PFSK-1 (cell line): ENCODE measurements around the gene ADH1A.

Experiments
- FOXP2 ChIP-seq: optimal IDR thresholded peaks from 2 replicates; pipeline ENCODE3; 2011; ENCODE audit warnings: borderline replicate concordance, control low read depth, inconsistent platforms; ENCODE audit not compliant: insufficient read depth; ENCODE audit errors: extremely low read length, extremely low read depth
- POLR2AphosphoS5 ChIP-seq: IDR thresholded peaks from 2 replicates; pipeline ENCODE4 v1.6.1; 2012; ENCODE audit warnings: low read depth, mild to moderate bottlenecking, control low read depth, low read length, moderate library complexity
- REST ChIP-seq, 2 experiments: IDR thresholded peaks; 2 replicates each; pipeline versions ENCODE4 v1.6.1 to v1.8.0; 2011 to 2012; ENCODE audit warnings: low read depth in 2 of 2, low read length in 2 of 2, control low read depth in 1 of 2, inconsistent platforms in 1 of 2, mild to moderate bottlenecking in 1 of 2, moderate library complexity in 1 of 2; ENCODE audit not compliant: insufficient read depth in 1 of 2
- SIN3A ChIP-seq: IDR thresholded peaks from 2 replicates; pipeline ENCODE4 v1.6.1; 2012; ENCODE audit warnings: mild to moderate bottlenecking, low read length, moderate library complexity, borderline replicate concordance; ENCODE audit not compliant: insufficient read depth
- TAF1 ChIP-seq: IDR thresholded peaks from 2 replicates; pipeline ENCODE4 v1.6.1; 2012; ENCODE audit warnings: low read length, control low read depth, borderline replicate concordance; ENCODE audit not compliant: insufficient read depth

ADH1A gene

GRCh38 chr4:99248714-99249113 is 42.1 kb downstream of the ADH1A start:
- TF ChIP-seq TAF1 = no peak

- TF ChIP-seq POLR2AphosphoS5 = no peak
- no peak for TF ChIP-seq FOXP2
- no peak for TF ChIP-seq REST (IDR thresholded peaks at IDR 0.05; ENCODE audit: insufficient read depth in 1 of 2, low read depth in 2 of 2, low read length in 2 of 2)
- no peak for TF ChIP-seq TAF1
- TF ChIP-seq SIN3A = no peak
Observed at GRCh38 chr4:99235955-99236354, 54.8 kb downstream of the ADH1A start.

GRCh38 chr4:99234331-99235010 is 56.3 kb downstream of the ADH1A start:
- no peak for TF ChIP-seq REST (IDR thresholded peaks at IDR 0.05; ENCODE audit: insufficient read depth in 1 of 2, low read depth in 2 of 2, low read length in 2 of 2)
- no peak for TF ChIP-seq FOXP2
- TF ChIP-seq POLR2AphosphoS5 = no peak
- no peak for TF ChIP-seq SIN3A
